CD4-positive, alpha-beta T cell (primary cell): Measurements from ENCODE around the gene SH3GLB1. TPM values are rescaled to one million over a fixed set of nuclear protein-coding genes. Genes with fewer than 3 reads are reported as not detected.

ENCODE experiments used
- ATAC-seq: fragments of 200-7000 bp; cut with Tn5 transposase; one replicate; pipeline ENCODE4 v1.10.0; 2022; ENCODE audit warnings: mild to moderate bottlenecking; ENCODE audit not compliant: poor library complexity
- CTCF ChIA-PET: fragments of 350-600 bp; sonication (Branson Sonifier 250); formaldehyde crosslinking; loops from one replicate; lab custom pipeline; 2021; ENCODE audit warnings: antibody characterized with exemption, inconsistent platforms; lab: Charles Lee
- POLR2A ChIA-PET: fragments of 350-600 bp; sonication (Branson Sonifier 250); formaldehyde crosslinking; loops from one replicate; lab custom pipeline; 2021; ENCODE audit warnings: antibody characterized with exemption, inconsistent platforms; lab: Charles Lee
- DNase-seq, 14 experiments: peaks; one replicate each; pipeline ENCODE4 v3.0.0-alpha.2; 2013 to 2020; ENCODE audit warnings: mixed read lengths in 2 of 14
- H3K27ac ChIP-seq, 2 donors: one replicate each; pipeline versions ENCODE4 v1.5.1 to v1.7.0; 2013; ENCODE audit warnings: low read length in 2 of 2, low read depth in 1 of 2, mild to moderate bottlenecking in 1 of 2
- H3K27me3 ChIP-seq, 2 experiments: 1 replicate in 1 of 2; 2 replicates in 1 of 2; pipeline versions ENCODE4 v1.6.1 to v1.7.0; 2013; ENCODE audit warnings: low read length in 2 of 2, control low read depth in 1 of 2, mild to moderate bottlenecking in 1 of 2, moderate library complexity in 1 of 2; ENCODE audit not compliant: insufficient read depth in 2 of 2, control insufficient read depth in 1 of 2
- H3K36me3 ChIP-seq: one replicate; pipeline ENCODE4 v1.6.1; 2013; ENCODE audit warnings: low read length, control low read depth; ENCODE audit not compliant: insufficient read depth
- H3K4me1 ChIP-seq: one replicate; pipeline ENCODE4 v1.6.1; 2013; ENCODE audit warnings: low read length, control low read depth; ENCODE audit not compliant: insufficient read depth
- H3K4me3 ChIP-seq: one replicate; pipeline ENCODE4 v1.5.1; 2013; ENCODE audit warnings: mild to moderate bottlenecking, low read length, moderate library complexity
- H3K9me3 ChIP-seq, 2 experiments: 1 replicate in 1 of 2; 2 replicates in 1 of 2; pipeline versions ENCODE4 v1.6.1 to v1.7.0; 2013; ENCODE audit warnings: low read length in 2 of 2, mild to moderate bottlenecking in 2 of 2, control low read depth in 1 of 2, moderate library complexity in 1 of 2; ENCODE audit not compliant: control insufficient read depth in 1 of 2, insufficient read depth in 1 of 2
- H3K27ac Mint-ChIP-seq: one replicate; pipeline ENCODE4 v1.8.0; 2020; ENCODE audit warnings: mixed read lengths
- H3K27me3 Mint-ChIP-seq: one replicate; pipeline ENCODE4 v1.8.0; 2021; ENCODE audit warnings: mixed read lengths
- H3K36me3 Mint-ChIP-seq: one replicate; pipeline ENCODE4 v1.8.0; 2021; ENCODE audit warnings: low read depth, mixed read lengths
- H3K4me1 Mint-ChIP-seq: one replicate; pipeline ENCODE4 v1.8.0; 2021; ENCODE audit warnings: low read depth, mixed read lengths
- H3K4me3 Mint-ChIP-seq: one replicate; pipeline ENCODE4 v1.8.0; 2020; ENCODE audit warnings: mild to moderate bottlenecking, mixed read lengths
- H3K9me3 Mint-ChIP-seq: one replicate; pipeline ENCODE4 v1.8.0; 2020; ENCODE audit warnings: mixed read lengths
- CTCF ChIP-seq: fragments of 200-600 bp; IDR thresholded peaks from one replicate; pipeline ENCODE4 v1.8.0; 2022; ENCODE audit warnings: antibody characterized with exemption, mild to moderate bottlenecking
- intact Hi-C, 2 experiments: fragments of 100-400 bp; cut with DNase I in 1 of 2; cut with micrococcal nuclease in 1 of 2; formaldehyde crosslinking; loops; one replicate each; pipeline versions ENCODE4 v1.15.1 to v1.9.0; 2023 to 2025; cut with DNase I, micrococcal nuclease
- total RNA-seq, 174 experiments: library from RNA in 2 of 174; stranded (reverse) in 2 of 174; gene quantifications; one replicate each; pipeline ENCODE4 v1.2.3 and lab custom pipeline; 2021 to 2026

The SH3GLB1 gene
- total RNA-seq, 2 experiments from 2014 or later, result 50.6 to 52.3 TPM

GRCh38 chr1:86760199-86760598 is 55.8 kb downstream of the SH3GLB1 start:
- Histone ChIP-seq H3K4me3 (no peak overlapping the region), H3K27me3 (no peaks in the 10 kb centered on the region), H3K4me1 (no peaks in the 10 kb centered on the region), H3K9me3 (no peaks in the 10 kb centered on the region), H3K36me3 (no peaks in the 10 kb centered on the region), H3K27ac (no peak overlapping the region)
- Mint-ChIP-seq H3K4me3 (no peak overlapping the region), H3K27ac (no peak overlapping the region), H3K36me3 (no peaks in the 10 kb centered on the region), H3K4me1 (no peaks in the 10 kb centered on the region), H3K9me3 (peaks cover 5% of the 10 kb centered on the region), H3K27me3 (peaks cover 21% of the 10 kb centered on the region)
- POLR2A ChIA-PET, result no interaction called here
- no peak for ATAC-seq
- CTCF ChIA-PET, result no interaction called here
- DNase-seq, result no peak
- intact Hi-C loops, result no loop called here
- TF ChIP-seq CTCF, result no peak

GRCh38 chr1:86762336-86762735 is 58.0 kb downstream of the SH3GLB1 start:
- peaks cover 5% of the 10 kb centered on the region for H3K9me3 Mint-ChIP-seq
- no peak overlapping the region for H3K4me3 Mint-ChIP-seq
- no peaks in the 10 kb centered on the region for H3K4me1 Mint-ChIP-seq
- DNase-seq (no peak), ATAC-seq (no peak)
- no peak overlapping the region for H3K27ac Mint-ChIP-seq
- Histone ChIP-seq H3K9me3 (no peaks in the 10 kb centered on the region), H3K36me3 (no peaks in the 10 kb centered on the region), H3K4me1 (no peaks in the 10 kb centered on the region), H3K27me3 (no peaks in the 10 kb centered on the region), H3K27ac (no peak overlapping the region), H3K4me3 (no peak overlapping the region)
- ChIA-PET POLR2A (no interaction called here), CTCF (no interaction called here)
- TF ChIP-seq CTCF, result no peak
- intact Hi-C loops, result no loop called here
- peaks cover 8% of the 10 kb centered on the region for H3K27me3 Mint-ChIP-seq
- H3K36me3 Mint-ChIP-seq, result no peaks in the 10 kb centered on the region

GRCh38 chr1:86764523-86764922 is 60.1 kb downstream of the SH3GLB1 start:
- ChIA-PET CTCF (no interaction called here), POLR2A (no interaction called here)
- Histone ChIP-seq H3K27me3 (no peaks in the 10 kb centered on the region), H3K9me3 (no peaks in the 10 kb centered on the region), H3K4me3 (no peak overlapping the region), H3K4me1 (no peaks in the 10 kb centered on the region), H3K36me3 (no peaks in the 10 kb centered on the region), H3K27ac (no peak overlapping the region)
- H3K4me3 Mint-ChIP-seq, result no peak overlapping the region
- peaks cover 8% of the 10 kb centered on the region for H3K27me3 Mint-ChIP-seq
- H3K9me3 Mint-ChIP-seq, result peaks cover 5% of the 10 kb centered on the region
- intact Hi-C loops, result no loop called here
- ATAC-seq, result no peak
- H3K36me3 Mint-ChIP-seq, result no peaks in the 10 kb centered on the region
- no peak for TF ChIP-seq CTCF
- no peaks in the 10 kb centered on the region for H3K4me1 Mint-ChIP-seq
- H3K27ac Mint-ChIP-seq, result no peak overlapping the region
- no peak for DNase-seq
